Lung (tissue), 12 donors: ENCODE measurements around the gene ADAD1. TPM values are rescaled to one million over a fixed set of nuclear protein-coding genes. Genes with fewer than 3 reads are reported as not detected.

Experiments
- ATAC-seq: fragments of 200-7000 bp; cut with Tn5 transposase; one replicate; pipeline ENCODE4 v1.9.1; 2020; ENCODE audit warnings: moderate number of reproducible peaks; ENCODE audit not compliant: insufficient read depth, low FRiP score
- DNase-seq, 3 donors: peaks; one replicate each; pipeline ENCODE4 v3.0.0-alpha.2; 2013 to 2017
- H3K27ac ChIP-seq, 2 donors: one replicate each; pipeline ENCODE4 v1.5.1; 2013; ENCODE audit warnings: mild to moderate bottlenecking in 2 of 2, moderate library complexity in 2 of 2, control low read depth in 1 of 2, inconsistent platforms in 1 of 2, low read depth in 1 of 2, low read length in 1 of 2
- H3K27me3 ChIP-seq, 3 donors: one replicate each; pipeline ENCODE4 v1.5.1; 2013; ENCODE audit warnings: low read length in 2 of 3; ENCODE audit not compliant: control insufficient read depth in 3 of 3, insufficient read depth in 3 of 3
- H3K36me3 ChIP-seq, 4 donors: one replicate each; pipeline ENCODE4 v1.5.1; 2013; ENCODE audit warnings: low read length in 4 of 4, mild to moderate bottlenecking in 1 of 4, moderate library complexity in 1 of 4; ENCODE audit not compliant: control insufficient read depth in 4 of 4, insufficient read depth in 4 of 4
- H3K4me1 ChIP-seq, 5 donors: one replicate each; pipeline ENCODE4 v1.5.1; 2013; ENCODE audit warnings: low read length in 5 of 5, mild to moderate bottlenecking in 2 of 5, moderate library complexity in 1 of 5; ENCODE audit not compliant: control insufficient read depth in 5 of 5, insufficient read depth in 5 of 5
- H3K4me3 ChIP-seq: one replicate; pipeline ENCODE4 v1.5.1; 2013; ENCODE audit warnings: mild to moderate bottlenecking, control low read depth, moderate library complexity
- H3K9ac ChIP-seq, 2 donors: one replicate each; pipeline ENCODE4 v1.5.1; 2013; ENCODE audit warnings: low read length in 2 of 2, control low read depth in 1 of 2; ENCODE audit not compliant: insufficient read depth in 1 of 2
- H3K9me3 ChIP-seq, 4 donors: one replicate each; pipeline ENCODE4 v1.5.1; 2013; ENCODE audit warnings: low read length in 3 of 4, mild to moderate bottlenecking in 1 of 4, moderate library complexity in 1 of 4; ENCODE audit not compliant: control insufficient read depth in 4 of 4, insufficient read depth in 3 of 4
- CTCF ChIP-seq: IDR thresholded peaks from 2 replicates; pipeline ENCODE4 v1.5.1; 2012; ENCODE audit warnings: mild to moderate bottlenecking; ENCODE audit errors: control extremely low read depth, extremely low read depth
- WGBS, 2 donors: extraction: QIAGEN DNeasy Blood & Tissue Kit; methylation state at CpG; one replicate each; pipeline ENCODE4 v1.1.7; 2013; 5-methylcytosine and 5-hydroxymethylcytosine counted together
- polyA plus RNA-seq, 2 donors: library from polyadenylated mRNA; stranded (reverse); fragments of 200-250 nt; gene quantifications; one replicate each; pipeline ENCODE4 v1.2.1, GENCODE V29; 2013
- total RNA-seq, 2 donors: library from RNA; depleted of rRNA in 1 of 2; stranded (reverse); fragments of >200 nt in 1 of 2; gene quantifications; one replicate each; pipeline ENCODE4 v1.2.1, GENCODE V29; 2014 to 2021
- donor health status: control.
- donor health status: control.
- donor health status: Bipolar disorder and iron deficiency.
- donor health status: healthy.
- donor health status: DM: yes; HTN: yes; CAD: no.

The ADAD1 gene
- total and polyA plus RNA-seq, 4 donors, result not detected

GRCh38 chr4:122379239-122379638, 428 bp downstream of the ADAD1 start:
- Histone ChIP-seq H3K9ac (no peak overlapping the region), H3K4me3 (no peak overlapping the region), H3K4me1 (no peaks in the 10 kb centered on the region), H3K36me3 (no peaks in the 10 kb centered on the region), H3K27ac (no peak overlapping the region), H3K9me3 (peaks cover 0 to 5% (median 0%) of the 10 kb centered on the region in 4 donors), H3K27me3 (no peaks in the 10 kb centered on the region)
- DNase-seq (no peak), ATAC-seq (no peak)
- 96 to 97% methylated on average over 44 of the region's 44 CpGs for WGBS, 2 donors
- no peak for TF ChIP-seq CTCF

DNA sequence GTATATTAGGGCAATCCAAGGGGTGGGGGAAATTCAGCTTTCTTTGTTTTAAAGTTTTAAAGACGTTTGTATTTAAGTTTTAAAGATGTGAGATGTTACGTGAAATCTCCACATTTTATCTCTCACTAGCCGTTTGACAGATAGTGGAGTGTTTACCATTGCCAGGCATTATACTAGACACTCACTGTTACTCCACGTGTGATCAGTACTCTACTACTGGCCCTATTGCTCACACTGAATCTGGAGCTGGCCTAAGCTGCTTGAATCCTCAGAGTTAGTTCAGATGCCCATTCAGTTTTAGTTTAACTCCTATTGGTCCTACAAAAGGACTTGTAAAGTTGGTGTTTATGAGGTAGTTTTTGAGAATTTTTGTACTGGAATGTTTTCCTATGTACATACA, 4.5 kb downstream of the ADAD1 start:
- Histone ChIP-seq H3K36me3 (no peaks in the 10 kb centered on the region), H3K27me3 (no peaks in the 10 kb centered on the region), H3K9ac (no peak overlapping the region), H3K4me3 (no peak overlapping the region), H3K4me1 (no peaks in the 10 kb centered on the region), H3K9me3 (peaks cover 0 to 5% (median 0%) of the 10 kb centered on the region in 4 donors), H3K27ac (no peak overlapping the region)
- no peak for DNase-seq
- no peak for TF ChIP-seq CTCF
- no peak for ATAC-seq
- 60 to 83% methylated on average over 4 of the region's 4 CpGs for WGBS, 2 donors

DNA sequence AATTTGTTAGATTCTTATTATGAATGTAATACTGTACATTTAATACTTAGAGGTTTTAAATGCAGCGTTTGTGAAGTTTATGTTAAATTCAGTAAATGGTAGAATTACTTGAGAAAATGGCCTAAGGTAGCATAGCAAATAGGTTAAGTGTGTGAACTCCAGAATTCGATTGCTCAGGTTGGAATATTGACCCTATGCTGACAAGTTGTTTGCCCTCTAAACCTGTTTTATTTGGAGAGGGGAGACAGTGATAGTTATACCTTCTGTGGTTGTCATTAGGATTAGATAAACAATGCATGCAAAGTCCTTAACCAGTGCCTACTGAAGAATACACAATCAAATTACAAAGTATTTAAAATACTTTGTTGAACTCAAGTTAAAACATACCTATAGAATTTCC, 5.4 kb downstream of the ADAD1 start:
- WGBS, 2 donors, result 62 to 81% methylated on average over 2 of the region's 2 CpGs
- ATAC-seq, result no peak
- no peak for DNase-seq

More for the DNA sequence above, 5.4 kb downstream of the ADAD1 start:
- Histone ChIP-seq H3K9ac (no peak overlapping the region), H3K27ac (no peak overlapping the region), H3K27me3 (no peaks in the 10 kb centered on the region), H3K4me3 (no peak overlapping the region), H3K9me3 (peaks cover 0 to 2% (median 0%) of the 10 kb centered on the region in 4 donors), H3K36me3 (no peaks in the 10 kb centered on the region), H3K4me1 (no peaks in the 10 kb centered on the region)
- no peak for TF ChIP-seq CTCF
